Stimulated activated CD4-positive, alpha-beta T cell treated with anti-CD3 and anti-CD28 coated beads, TNF-alpha, amount 100 ng/mL, for 48 hours (primary cell): ENCODE data around the gene OTUD3.
"Not testable (repeated sequence)": the region's sequence is repeated elsewhere in the genome, so short reads cannot be mapped to it uniquely, and the experiment has no call there.

Experiments
- DNase-seq, 3 donors: peaks; one replicate each; pipeline ENCODE4 v3.0.0-alpha.2; 2020; ENCODE audit warnings: low read depth in 3 of 3

Gene OTUD3

GRCh38 chr1:19920132-19920710, 38.0 kb downstream of the OTUD3 start:
- no peak for DNase-seq

- DNase-seq, result no peak
Measured at GRCh38 chr1:19921310-19921709, 39.1 kb downstream of the OTUD3 start.

GRCh38 chr1:19922015-19922688, 40.0 kb downstream of the OTUD3 start:
- DNase-seq, result no peak

- no peak for DNase-seq
Measured at GRCh38 chr1:19923137-19923952, 41.1 kb downstream of the OTUD3 start, which contains the start of gene PLA2G2E. Gene PLA2G2E, minus strand, starts transcription at chr1:19923617. Its CDS starts 58 bp downstream, at chr1:19923559.

- DNase-seq, result no peak
Measured at GRCh38 chr1:19923953-19924346, 41.8 kb downstream of the OTUD3 start.

- no peak for DNase-seq
Measured at GRCh38 chr1:19925342-19926070, 43.3 kb downstream of the OTUD3 start.

GRCh38 chr1:19926296-19927129, 44.3 kb downstream of the OTUD3 start:
- no peak for DNase-seq

- not testable (repeated sequence) for DNase-seq
Measured at GRCh38 chr1:19927130-19927421, 44.9 kb downstream of the OTUD3 start.

- no peak for DNase-seq
Measured at GRCh38 chr1:19932866-19933265, 50.7 kb downstream of the OTUD3 start.

GRCh38 chr1:19934336-19934735, 52.1 kb downstream of the OTUD3 start:
- no peak for DNase-seq

GRCh38 chr1:19936061-19936750, 54.0 kb downstream of the OTUD3 start:
- no peak for DNase-seq

GRCh38 chr1:19938472-19938871, 56.3 kb downstream of the OTUD3 start:
- no peak for DNase-seq

- DNase-seq, result no peak
Measured at GRCh38 chr1:19940486-19941205, 58.5 kb downstream of the OTUD3 start.

GRCh38 chr1:19941206-19941568, 59.0 kb downstream of the OTUD3 start:
- DNase-seq, result no peak

GRCh38 chr1:19942088-19942487, 59.9 kb downstream of the OTUD3 start:
- no peak for DNase-seq

GRCh38 chr1:19942657-19943056, 60.5 kb downstream of the OTUD3 start:
- no peak for DNase-seq

- DNase-seq, result no peak
Measured at GRCh38 chr1:19945914-19946313, 63.7 kb downstream of the OTUD3 start.

- no peak for DNase-seq
Measured at GRCh38 chr1:19946331-19946751, 64.1 kb downstream of the OTUD3 start.

GRCh38 chr1:19946971-19947370, 64.8 kb downstream of the OTUD3 start:
- no peak for DNase-seq

GRCh38 chr1:19949016-19949415, 66.8 kb downstream of the OTUD3 start:
- no peak for DNase-seq
